ENCODE measurements around the gene FTL. TPM values are rescaled to one million over a fixed set of nuclear protein-coding genes. Genes with fewer than 3 reads are reported as not detected.

The FTL gene
- total RNA-seq, 1 donor from 2014 or later: 4,380 TPM

DNA sequence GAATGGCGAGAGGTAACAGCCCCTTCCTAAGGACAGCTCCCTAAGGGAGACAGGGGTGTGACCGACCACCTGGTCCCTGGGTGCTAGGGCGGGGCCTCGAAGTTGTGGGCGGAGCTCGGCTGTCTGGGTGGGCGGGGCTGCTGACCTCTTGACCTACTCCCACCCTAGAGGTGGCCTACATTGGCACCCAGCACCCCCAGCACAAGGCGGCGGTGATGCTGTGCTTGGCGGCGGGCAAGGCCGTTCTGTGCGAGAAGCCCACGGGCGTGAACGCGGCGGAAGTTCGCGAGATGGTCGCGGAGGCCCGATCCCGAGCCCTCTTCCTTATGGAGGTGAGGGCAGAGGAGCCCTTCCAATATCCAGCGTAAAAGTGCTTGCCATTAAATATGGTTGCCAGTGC lies 29.2 kb upstream of the FTL start:
- Histone ChIP-seq H3K27me3 (no peaks in the 10 kb centered on the region), H3K27ac (no peak overlapping the region), H3K4me3 (no peak overlapping the region), H3K9me3 (no peaks in the 10 kb centered on the region), H3K36me3 (no peaks in the 10 kb centered on the region), H3K4me1 (no peaks in the 10 kb centered on the region)
- TF ChIP-seq, protein P1, sequence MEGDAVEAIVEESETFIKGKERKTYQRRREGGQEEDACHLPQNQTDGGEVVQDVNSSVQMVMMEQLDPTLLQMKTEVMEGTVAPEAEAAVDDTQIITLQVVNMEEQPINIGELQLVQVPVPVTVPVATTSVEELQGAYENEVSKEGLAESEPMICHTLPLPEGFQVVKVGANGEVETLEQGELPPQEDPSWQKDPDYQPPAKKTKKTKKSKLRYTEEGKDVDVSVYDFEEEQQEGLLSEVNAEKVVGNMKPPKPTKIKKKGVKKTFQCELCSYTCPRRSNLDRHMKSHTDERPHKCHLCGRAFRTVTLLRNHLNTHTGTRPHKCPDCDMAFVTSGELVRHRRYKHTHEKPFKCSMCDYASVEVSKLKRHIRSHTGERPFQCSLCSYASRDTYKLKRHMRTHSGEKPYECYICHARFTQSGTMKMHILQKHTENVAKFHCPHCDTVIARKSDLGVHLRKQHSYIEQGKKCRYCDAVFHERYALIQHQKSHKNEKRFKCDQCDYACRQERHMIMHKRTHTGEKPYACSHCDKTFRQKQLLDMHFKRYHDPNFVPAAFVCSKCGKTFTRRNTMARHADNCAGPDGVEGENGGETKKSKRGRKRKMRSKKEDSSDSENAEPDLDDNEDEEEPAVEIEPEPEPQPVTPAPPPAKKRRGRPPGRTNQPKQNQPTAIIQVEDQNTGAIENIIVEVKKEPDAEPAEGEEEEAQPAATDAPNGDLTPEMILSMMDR (IDR thresholded peaks at IDR 0.05): no peak
- TF ChIP-seq POLR2A (IDR thresholded peaks at IDR 0.05): no peak
- no peak for TF ChIP-seq POLR2AphosphoS5 (IDR thresholded peaks at IDR 0.05; ENCODE audit: insufficient read depth in 1 of 2, low read depth in 1 of 2)
- DNase-seq (ENCODE audit: extremely low spot score in 2 of 2): no peak
- intact Hi-C loops (cut with DNase I): no loop called here

DNA sequence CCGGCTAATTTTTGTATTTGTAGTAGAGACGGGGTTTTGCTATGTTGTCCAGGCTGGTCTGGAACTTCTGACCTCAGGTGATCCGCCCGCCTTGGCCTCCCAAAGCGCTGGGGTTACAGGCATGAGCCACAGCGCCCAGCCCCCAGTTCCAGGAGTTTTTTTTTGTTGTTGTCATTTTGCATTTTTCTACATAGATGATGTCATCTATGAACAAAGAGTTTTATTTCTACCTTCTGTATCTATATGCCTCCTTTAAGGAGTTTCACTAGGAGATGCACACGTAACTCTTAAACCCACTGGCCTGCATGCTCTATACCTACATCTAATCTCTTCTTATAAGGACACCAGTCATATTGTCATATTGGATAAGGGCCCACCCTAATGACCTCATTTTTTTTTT lies 26.9 kb upstream of the FTL start:
- Histone ChIP-seq H3K27ac (no peak overlapping the region), H3K9me3 (no peaks in the 10 kb centered on the region), H3K4me3 (no peak overlapping the region), H3K4me1 (no peaks in the 10 kb centered on the region), H3K36me3 (no peaks in the 10 kb centered on the region), H3K27me3 (no peaks in the 10 kb centered on the region)
- TF ChIP-seq POLR2A (IDR thresholded peaks at IDR 0.05) (no peak), POLR2AphosphoS5 (IDR thresholded peaks at IDR 0.05; ENCODE audit: insufficient read depth in 1 of 2, low read depth in 1 of 2) (no peak)
- TF ChIP-seq, protein P1 (IDR thresholded peaks at IDR 0.05): no peak
- no peak for DNase-seq (ENCODE audit: extremely low spot score in 2 of 2)
- intact Hi-C loops (cut with DNase I): no loop called here

DNA sequence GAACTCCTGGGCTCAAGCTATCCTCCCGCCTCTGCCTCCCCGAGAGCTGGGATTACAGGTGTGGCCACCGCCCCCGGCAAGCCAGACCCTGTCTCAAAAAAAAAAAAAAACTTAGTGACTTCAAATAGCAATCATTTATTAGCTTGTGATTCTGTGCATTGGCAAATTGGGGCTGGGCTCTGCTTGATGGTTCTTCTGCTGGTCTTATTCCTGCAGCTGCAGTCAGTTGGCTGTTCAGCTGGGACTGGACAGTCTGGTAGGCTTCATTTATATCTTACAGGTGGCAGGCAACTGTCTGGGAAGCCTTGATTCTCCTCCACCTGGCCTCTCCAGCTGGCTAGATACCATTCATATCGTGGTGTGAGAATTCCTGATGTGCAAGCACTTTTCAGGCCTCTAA lies 24.2 kb upstream of the FTL start:
- Histone ChIP-seq H3K4me1 (no peaks in the 10 kb centered on the region), H3K36me3 (no peaks in the 10 kb centered on the region), H3K4me3 (no peak overlapping the region), H3K27me3 (no peaks in the 10 kb centered on the region), H3K27ac (no peak overlapping the region), H3K9me3 (no peaks in the 10 kb centered on the region)
- TF ChIP-seq POLR2AphosphoS5 (IDR thresholded peaks at IDR 0.05; ENCODE audit: insufficient read depth in 1 of 2, low read depth in 1 of 2): no peak
- TF ChIP-seq POLR2A (IDR thresholded peaks at IDR 0.05): no peak
- TF ChIP-seq, protein P1 (IDR thresholded peaks at IDR 0.05): no peak
- intact Hi-C loops (cut with DNase I): no loop called here
- no peak for DNase-seq (ENCODE audit: extremely low spot score in 2 of 2)

DNA sequence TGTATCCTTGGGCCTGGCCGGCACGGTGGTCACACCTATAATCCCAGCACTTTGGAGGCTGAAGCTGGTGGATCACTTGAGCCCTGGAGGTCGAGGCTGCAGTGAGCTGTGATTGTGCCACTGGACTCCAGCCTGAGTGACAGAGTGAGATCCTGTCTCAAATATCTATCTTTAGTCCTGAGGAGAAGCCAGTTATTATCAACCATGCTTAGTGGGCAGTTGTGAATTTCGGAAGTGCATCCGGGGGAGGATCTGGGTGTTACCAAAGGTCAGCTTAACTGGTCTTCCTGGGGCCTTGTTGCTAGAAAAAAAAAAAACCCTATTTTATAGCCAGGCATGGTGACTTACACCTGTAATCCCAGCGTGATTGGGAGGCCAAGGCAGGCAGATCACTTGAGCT lies 22.0 kb upstream of the FTL start:
- intact Hi-C loops (cut with DNase I): no loop called here
- Histone ChIP-seq H3K36me3 (no peaks in the 10 kb centered on the region), H3K9me3 (no peaks in the 10 kb centered on the region), H3K27me3 (no peaks in the 10 kb centered on the region), H3K4me1 (no peaks in the 10 kb centered on the region), H3K4me3 (no peak overlapping the region), H3K27ac (no peak overlapping the region)
- DNase-seq (ENCODE audit: extremely low spot score in 2 of 2): no peak
- TF ChIP-seq POLR2AphosphoS5 (IDR thresholded peaks at IDR 0.05; ENCODE audit: insufficient read depth in 1 of 2, low read depth in 1 of 2) (no peak), POLR2A (IDR thresholded peaks at IDR 0.05) (no peak)
- TF ChIP-seq, protein P1 (IDR thresholded peaks at IDR 0.05): no peak

DNA sequence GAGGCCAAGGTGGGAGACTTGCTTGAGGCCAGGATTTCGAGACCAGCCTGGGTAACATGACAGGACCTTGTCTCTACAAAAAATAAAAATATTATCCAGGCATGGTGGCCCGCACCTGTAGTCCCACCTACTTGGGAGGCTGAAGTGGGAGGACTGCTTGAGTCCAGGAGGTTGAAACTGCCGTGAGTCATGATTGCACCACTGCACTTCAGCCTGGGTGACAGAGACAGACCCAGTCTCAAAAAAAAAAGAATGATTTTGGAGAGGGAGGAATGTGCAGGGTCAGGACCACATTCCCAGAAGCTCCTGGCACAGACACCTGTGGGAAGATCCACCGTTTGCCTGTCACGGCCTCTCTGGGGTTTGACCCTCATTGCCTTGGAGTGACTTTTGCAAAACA lies 19.7 kb upstream of the FTL start:
- DNase-seq (ENCODE audit: extremely low spot score in 2 of 2): no peak
- TF ChIP-seq, protein P1 (IDR thresholded peaks at IDR 0.05): no peak
- no peak for TF ChIP-seq POLR2A (IDR thresholded peaks at IDR 0.05)
- no peak for TF ChIP-seq POLR2AphosphoS5 (IDR thresholded peaks at IDR 0.05; ENCODE audit: insufficient read depth in 1 of 2, low read depth in 1 of 2)
- no peaks in the 10 kb centered on the region for H3K9me3 ChIP-seq
- no peaks in the 10 kb centered on the region for H3K4me1 ChIP-seq
- no peaks in the 10 kb centered on the region for H3K36me3 ChIP-seq
- no peak overlapping the region for H3K27ac ChIP-seq
- H3K27me3 ChIP-seq: no peaks in the 10 kb centered on the region
- intact Hi-C loops (cut with DNase I): no loop called here
- no peak overlapping the region for H3K4me3 ChIP-seq

All from vagina (tissue), 2 donors.